Measurements from ENCODE around the gene BMPER. TPM values are rescaled to one million over a fixed set of nuclear protein-coding genes. Genes with fewer than 3 reads are reported as not detected.

BMPER gene
- total and polyA plus RNA-seq, 10 of the 15 experiments (the other 5 are each of a cell fraction or from before 2014, with no cell fraction given), result 0.02 to 0.08 TPM; not detected in 8

- no peak for DNase-seq (ENCODE audit: low read depth, low spot score)
- no peaks in the 10 kb centered on the region for H4K20me1 ChIP-seq (ENCODE audit: control insufficient read depth, insufficient read depth)
- H3K4me3 ChIP-seq, result no peak overlapping the region
- no peak overlapping the region for H3K27ac ChIP-seq (ENCODE audit: control insufficient read depth, insufficient read depth)
- CTCF ChIA-PET, result no interaction called here
- H3K27me3 ChIP-seq (replicated peaks in 1 of 2; ENCODE audit: control insufficient read depth in 2 of 2, insufficient read depth in 2 of 2, low read length in 1 of 2), result no peaks in the 10 kb centered on the region
- in situ Hi-C loops (cut with MboI), result no loop called here
- 18% methylated on average over 10 of the region's 10 CpGs for WGBS (ENCODE audit: insufficient coverage, insufficient replicate concordance, low lambda C conversion rate, missing lambda C conversion rate)
- POLR2A ChIA-PET, result no interaction called here
- no peaks in the 10 kb centered on the region for H3K36me3 ChIP-seq (ENCODE audit: control insufficient read depth in 2 of 2, insufficient read depth in 2 of 2, low read length in 1 of 2)
- no TSS peak for BruUV-seq (replicated peaks)
- intact Hi-C loops (cut with micrococcal nuclease; ENCODE audit: unreplicated experiment), result no loop called here
- TF ChIP-seq RCOR1 (conservative IDR thresholded peaks at IDR 0.05; ENCODE audit: low read depth, low read length) (no peak), CEBPB (IDR thresholded peaks at IDR 0.05; ENCODE audit: borderline replicate concordance in 1 of 2, low read depth in 2 of 2, low read length in 2 of 2) (no peak), RFX5 (IDR thresholded peaks at IDR 0.05; ENCODE audit: low read depth, low read length) (no peak), ZNF217 (IDR thresholded peaks at IDR 0.05) (no peak)
- H3K79me2 ChIP-seq (ENCODE audit: control insufficient read depth, insufficient read depth, low read length), result no peaks in the 10 kb centered on the region
- no peak overlapping the region for H3K4me2 ChIP-seq (ENCODE audit: control insufficient read depth, insufficient read depth)
- H3K4me1 ChIP-seq (ENCODE audit: control insufficient read depth, insufficient read depth, low read length), result no peaks in the 10 kb centered on the region
- H3K9ac ChIP-seq (ENCODE audit: control insufficient read depth, insufficient read depth, low read length), result no peak overlapping the region
- H3K9me3 ChIP-seq (replicated peaks; ENCODE audit: control insufficient read depth, insufficient read depth, low read length), result no peaks in the 10 kb centered on the region
- RAD21 ChIA-PET (ENCODE audit: unreplicated experiment), result no interaction called here
- SMC1A ChIA-PET (ENCODE audit: uncharacterized antibody, unreplicated experiment), result no interaction called here
- H2AFZ ChIP-seq (ENCODE audit: control insufficient read depth, low read depth, low read length), result no peak overlapping the region
- ATAC-seq, result no peak
- FAIRE-seq, result no peak
Measured at GRCh38 chr7:34036972-34037792, 131.8 kb downstream of the BMPER start.

GRCh38 chr7:34038816-34039470, 133.6 kb downstream of the BMPER start:
- H3K9ac ChIP-seq (ENCODE audit: control insufficient read depth, insufficient read depth, low read length), result no peak overlapping the region
- RAD21 ChIA-PET (ENCODE audit: unreplicated experiment), result no interaction called here
- BruUV-seq (replicated peaks), result no TSS peak

More at GRCh38 chr7:34038816-34039470, 133.6 kb downstream of the BMPER start:
- in situ Hi-C loops (cut with MboI) (no loop called here), intact Hi-C loops (cut with micrococcal nuclease; ENCODE audit: unreplicated experiment) (no loop called here)
- Histone ChIP-seq H2AFZ (ENCODE audit: control insufficient read depth, low read depth, low read length) (no peak overlapping the region), H3K27me3 (replicated peaks in 1 of 2; ENCODE audit: control insufficient read depth in 2 of 2, insufficient read depth in 2 of 2, low read length in 1 of 2) (no peaks in the 10 kb centered on the region), H3K4me3 (no peak overlapping the region), H4K20me1 (ENCODE audit: control insufficient read depth, insufficient read depth) (no peaks in the 10 kb centered on the region), H3K4me2 (ENCODE audit: control insufficient read depth, insufficient read depth) (no peak overlapping the region), H3K36me3 (ENCODE audit: control insufficient read depth in 2 of 2, insufficient read depth in 2 of 2, low read length in 1 of 2) (no peaks in the 10 kb centered on the region), H3K79me2 (ENCODE audit: control insufficient read depth, insufficient read depth, low read length) (no peaks in the 10 kb centered on the region), H3K9me3 (replicated peaks; ENCODE audit: control insufficient read depth, insufficient read depth, low read length) (no peaks in the 10 kb centered on the region), H3K27ac (ENCODE audit: control insufficient read depth, insufficient read depth) (no peak overlapping the region), H3K4me1 (ENCODE audit: control insufficient read depth, insufficient read depth, low read length) (no peaks in the 10 kb centered on the region)
- no peak for TF ChIP-seq MTA2 (IDR thresholded peaks at IDR 0.05; ENCODE audit: low read depth)
- TF ChIP-seq HDGF (IDR thresholded peaks at IDR 0.05), result no peak
- TF ChIP-seq CBFB (IDR thresholded peaks at IDR 0.05; ENCODE audit: low read depth), result no peak
- TF ChIP-seq ZNF622 (IDR thresholded peaks at IDR 0.05), result no peak
- TF ChIP-seq MXI1 (IDR thresholded peaks at IDR 0.05; ENCODE audit: low read depth, low read length), result no peak
- ChIA-PET POLR2A (no interaction called here), CTCF (interaction anchor here (0.9 kb wide), 1 partner anchor 143 kb away, joined by 3 read pairs; no protein-coding TSS in a partner anchor), SMC1A (ENCODE audit: uncharacterized antibody, unreplicated experiment) (interaction anchor here (1.0 kb wide), 1 partner anchor 9 kb away, joined by 3 read pairs; no protein-coding TSS in a partner anchor)
- ATAC-seq (no peak), FAIRE-seq (no peak), DNase-seq (ENCODE audit: low read depth, low spot score) (no peak)
- 67% methylated on average over 3 of the region's 3 CpGs for WGBS (ENCODE audit: insufficient coverage, insufficient replicate concordance, low lambda C conversion rate, missing lambda C conversion rate)
